ENCODE data around the gene VILL.
A peak's percentile ranks its signal among the peaks of the same experiment; 100 is the strongest.
"Not testable (repeated sequence)": the region's sequence is repeated elsewhere in the genome, so short reads cannot be mapped to it uniquely, and the experiment has no call there.

Gene VILL

DNA sequence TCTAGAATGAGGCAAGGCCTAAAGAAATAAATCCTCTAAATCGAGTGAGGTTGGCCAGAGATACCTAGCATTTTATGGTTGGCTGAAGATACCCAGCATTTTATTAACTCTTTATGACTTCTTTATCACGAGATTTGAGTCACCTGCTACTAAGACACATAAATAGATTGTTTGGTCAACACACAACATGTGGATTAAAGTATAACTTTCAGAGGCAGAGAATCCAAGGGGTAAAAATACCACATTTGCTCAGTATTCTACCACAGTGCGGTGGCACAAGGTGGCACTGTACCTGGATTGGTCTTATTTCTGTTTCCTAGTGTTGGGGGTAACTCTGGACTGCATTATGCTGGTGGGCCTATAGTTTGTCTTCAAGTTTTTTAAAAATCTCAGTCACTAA is 27.0 kb upstream of the VILL start:
- DNase-seq (ENCODE audit: low read depth) = no peak

- DNase-seq (ENCODE audit: low read depth) = no peak
These were observed 26.4 kb upstream of the VILL start for GRCh38 chr3:37964146-37964545.

DNA sequence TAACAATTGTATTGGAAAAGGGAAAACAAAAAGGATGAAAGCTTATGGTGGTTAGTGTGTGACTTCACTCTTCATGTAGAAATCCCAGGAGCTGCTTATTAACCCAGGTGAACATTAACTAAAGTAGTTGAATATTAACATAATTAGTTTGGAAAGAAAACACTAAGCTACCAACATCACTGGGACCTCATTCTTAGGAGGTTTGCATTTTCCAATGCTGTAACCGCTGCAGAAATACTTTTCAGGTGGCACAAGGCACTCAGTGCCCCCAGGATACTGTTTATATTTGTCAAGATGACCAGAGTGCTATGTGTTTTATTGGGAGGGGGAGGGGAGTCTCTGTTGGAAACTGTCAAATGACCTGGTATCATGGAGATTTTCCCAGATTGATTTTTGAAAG is 25.9 kb upstream of the VILL start:
- DNase-seq (ENCODE audit: low read depth) = no peak

GRCh38 chr3:37967260-37967881 is 23.2 kb upstream of the VILL start:
- peak; percentile 49 for DNase-seq (ENCODE audit: low read depth)

- no peak for DNase-seq (ENCODE audit: low read depth)
These were observed 22.4 kb upstream of the VILL start for GRCh38 chr3:37968199-37968598.

DNA sequence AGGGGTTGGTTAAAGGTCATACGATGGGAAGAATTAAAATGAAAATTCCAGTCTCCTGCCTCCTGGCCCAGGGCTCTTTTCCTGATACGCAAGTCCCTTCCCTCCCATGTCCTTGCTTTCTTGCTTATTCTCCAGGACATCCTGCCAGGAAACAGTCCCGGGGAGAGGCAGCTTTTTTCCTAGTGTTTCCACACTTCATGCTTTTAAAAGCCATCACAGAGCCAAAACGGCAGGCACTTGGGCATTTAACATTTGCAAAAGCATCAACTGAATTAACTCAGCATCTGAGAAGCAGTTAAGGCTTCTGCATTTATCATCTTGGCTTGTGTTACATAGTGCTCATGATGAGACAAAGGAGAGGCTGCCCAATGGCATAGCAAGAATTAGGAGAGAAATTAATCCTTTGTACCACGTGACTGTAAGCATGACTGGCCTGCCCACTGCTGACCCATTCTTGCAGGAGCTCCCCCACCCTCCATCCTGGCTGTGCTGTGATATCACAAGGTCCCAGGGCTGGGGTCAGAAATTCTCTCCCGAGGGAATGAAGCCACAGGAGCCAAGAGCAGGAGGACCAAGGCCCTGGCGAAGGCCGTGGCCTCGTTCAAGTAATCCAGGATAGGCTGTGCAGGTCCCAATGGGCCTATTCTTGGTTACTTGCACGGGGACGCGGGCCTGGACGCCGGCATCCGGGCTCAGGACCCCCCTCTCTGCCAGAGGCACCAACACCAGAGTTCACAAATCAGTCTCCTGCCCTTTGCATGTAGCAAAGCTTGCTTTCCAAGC is 21.6 kb upstream of the VILL start:
- DNase-seq (ENCODE audit: low read depth) = no peak

DNA sequence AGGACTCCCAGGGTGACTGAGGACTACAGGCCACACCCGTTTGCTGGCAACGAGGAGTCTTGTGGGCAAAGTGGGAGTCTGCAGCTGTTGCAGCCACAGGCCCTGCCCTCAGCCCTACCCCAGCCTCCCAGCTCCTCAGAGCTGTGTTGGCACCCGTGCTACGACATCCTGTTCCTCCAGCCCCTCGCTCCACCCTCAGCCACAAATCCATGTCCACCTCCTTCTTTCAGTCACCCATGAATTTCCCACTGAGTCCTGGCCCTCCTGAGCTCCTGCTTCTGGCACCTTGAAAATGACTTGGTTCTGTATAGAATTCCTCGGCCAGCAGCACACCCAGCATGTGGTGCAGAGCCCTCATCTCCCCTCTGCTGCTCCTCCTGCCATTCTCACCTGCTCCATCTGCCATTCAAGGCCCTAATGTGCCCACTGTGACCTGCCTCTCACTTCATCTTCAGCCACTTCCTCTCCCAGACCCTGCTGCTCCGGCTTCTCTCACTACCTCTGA is 20.9 kb upstream of the VILL start:
- no peak for DNase-seq (ENCODE audit: low read depth)

- DNase-seq (ENCODE audit: low read depth) = no peak
These were observed 19.8 kb upstream of the VILL start for GRCh38 chr3:37970802-37971201.

- DNase-seq (ENCODE audit: low read depth) = no peak
These were observed 19.1 kb upstream of the VILL start for GRCh38 chr3:37971467-37971866.

DNA sequence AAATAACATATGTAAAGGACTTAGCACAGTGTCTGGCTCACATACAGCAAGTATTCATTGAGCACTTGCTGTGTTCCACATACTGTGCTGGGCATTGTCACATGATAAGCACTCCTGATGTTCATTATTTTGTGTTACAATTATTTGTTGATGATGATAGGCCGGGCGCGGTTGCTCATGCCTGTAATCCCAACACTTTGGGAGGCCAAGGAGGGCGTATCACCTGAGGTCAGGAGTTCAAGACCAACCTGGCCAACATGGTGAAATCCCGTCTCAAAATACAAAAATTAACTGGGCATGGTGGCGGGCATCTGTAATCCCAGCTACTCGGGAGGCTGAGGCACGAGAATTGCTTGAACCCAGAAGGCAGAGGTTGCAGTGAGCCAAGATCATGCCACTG is 18.5 kb upstream of the VILL start:
- DNase-seq (ENCODE audit: low read depth) = not testable (repeated sequence)

DNA sequence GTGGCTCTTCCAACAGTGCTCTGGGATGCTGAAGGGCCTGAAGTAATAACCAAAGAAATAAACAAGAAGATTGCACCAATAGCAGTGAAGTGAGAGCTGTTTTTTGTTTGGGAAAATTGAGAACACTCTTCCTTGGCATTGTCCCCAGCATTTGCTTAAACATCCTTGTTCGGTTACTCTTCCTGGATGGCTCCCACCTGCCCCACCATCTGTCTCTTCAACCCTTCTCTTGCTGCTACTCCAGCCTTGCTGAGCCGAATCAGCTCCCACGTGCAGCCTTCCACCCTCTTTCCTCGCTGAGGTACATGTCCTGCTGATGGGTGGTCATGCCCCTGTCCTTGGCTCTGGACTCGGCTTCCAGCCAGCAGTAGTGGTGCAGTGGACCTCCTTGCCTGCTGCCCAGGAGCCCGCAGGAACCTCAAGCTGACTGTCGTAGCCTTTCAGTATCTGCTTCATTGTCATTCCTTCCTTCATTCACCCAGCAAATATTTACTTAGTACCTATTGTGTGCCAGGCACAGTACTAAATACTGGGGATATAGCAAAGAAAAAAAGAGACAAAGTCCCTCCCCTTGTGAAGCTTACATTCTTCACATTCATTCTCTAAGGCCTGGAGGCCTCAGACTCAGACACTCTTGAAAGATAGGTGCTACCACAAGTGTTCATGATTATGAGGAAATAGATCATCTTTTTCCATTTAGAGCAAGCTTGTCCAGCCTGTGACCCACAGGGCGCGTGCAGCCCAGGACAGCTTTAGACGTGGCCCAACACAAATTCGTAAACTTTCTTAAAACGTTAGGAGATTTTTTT is 17.1 kb upstream of the VILL start:
- DNase-seq (ENCODE audit: low read depth) = no peak

- peak; percentile 59 for DNase-seq (ENCODE audit: low read depth)
These were observed 16.2 kb upstream of the VILL start for GRCh38 chr3:37974121-37975083.

GRCh38 chr3:37979541-37980461 is 10.8 kb upstream of the VILL start:
- no peak for DNase-seq (ENCODE audit: low read depth)

DNA sequence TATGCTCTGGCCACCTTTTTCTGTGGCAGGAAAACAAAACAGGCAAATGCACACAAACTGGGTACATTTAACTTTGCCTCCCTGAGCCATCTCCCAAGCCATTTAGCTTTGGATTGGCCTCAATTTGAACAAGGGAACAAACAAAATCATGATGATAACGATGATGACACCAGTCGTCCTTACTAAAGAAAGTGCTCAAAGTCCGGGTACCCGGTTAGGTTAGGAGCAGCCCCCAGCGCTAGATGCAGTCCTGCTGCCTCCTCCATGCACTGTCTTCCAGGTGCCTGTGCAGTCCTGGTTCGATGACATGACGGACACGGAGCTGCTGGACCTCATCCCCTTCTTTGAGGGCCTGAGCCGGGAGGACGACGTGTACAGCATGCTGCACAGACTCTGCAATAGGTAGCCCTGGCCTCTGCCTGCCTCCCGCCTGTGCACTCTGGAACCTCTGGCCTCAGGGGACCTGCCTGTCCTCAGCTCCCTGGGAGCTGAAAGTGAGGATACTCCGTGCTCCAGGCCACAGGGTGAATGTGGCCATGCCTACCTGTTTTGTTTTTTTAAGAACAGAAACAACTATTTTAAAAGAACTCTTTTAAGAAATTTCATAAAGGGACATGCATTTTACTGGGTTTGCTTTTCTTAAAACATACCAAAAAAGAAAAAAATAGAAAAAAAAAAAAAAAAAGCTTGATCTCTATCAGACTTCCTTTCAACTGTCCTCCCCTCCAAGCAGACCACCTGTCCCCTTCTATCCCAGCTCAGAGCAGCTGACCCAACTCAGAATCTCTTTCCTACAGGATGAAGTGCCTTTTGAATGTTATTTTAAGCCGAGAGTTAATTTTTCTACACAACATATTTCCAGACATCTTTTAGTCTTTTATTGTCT is 9.9 kb upstream of the VILL start:
- DNase-seq (ENCODE audit: low read depth) = no peak

DNA sequence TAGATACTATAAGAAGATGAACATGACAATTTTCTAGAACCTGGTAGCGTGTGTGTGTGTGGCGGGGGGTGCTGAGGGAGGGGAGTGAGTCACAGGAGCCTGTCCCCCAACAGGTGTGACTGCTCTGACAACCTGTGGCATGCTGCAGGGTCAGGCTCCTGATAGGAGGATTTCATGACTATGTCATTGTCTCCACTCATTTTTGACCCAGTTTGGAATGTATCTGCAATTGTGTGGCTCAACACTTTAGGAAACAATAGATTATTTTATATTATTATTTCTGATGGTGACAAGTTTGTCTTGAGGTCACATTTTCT is 9.3 kb upstream of the VILL start:
- DNase-seq (ENCODE audit: low read depth) = no peak

DNA sequence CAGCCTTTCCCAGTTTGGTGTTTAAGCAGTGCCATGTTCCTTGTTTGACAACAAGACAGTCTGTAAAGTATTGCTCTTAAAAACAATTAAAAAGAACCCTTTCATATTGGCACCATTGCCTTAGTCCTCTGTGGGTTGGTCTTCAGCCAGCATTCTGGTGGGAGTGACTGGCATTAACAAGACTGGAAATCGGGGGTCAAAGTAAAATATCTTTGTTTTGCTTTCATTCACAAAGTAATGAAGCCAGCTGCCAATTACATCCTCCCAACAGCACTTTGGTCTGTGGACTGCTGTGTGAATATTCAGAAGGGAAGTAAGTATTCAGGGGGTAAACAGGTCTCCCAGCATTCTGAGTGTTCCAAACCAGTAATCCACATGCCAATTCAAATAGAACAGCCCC is 8.3 kb upstream of the VILL start:
- DNase-seq (ENCODE audit: low read depth) = no peak

GRCh38 chr3:37984051-37984450 is 6.5 kb upstream of the VILL start:
- no peak for DNase-seq (ENCODE audit: low read depth)

GRCh38 chr3:37984596-37984995 is 6.0 kb upstream of the VILL start:
- no peak for DNase-seq (ENCODE audit: low read depth)

DNA sequence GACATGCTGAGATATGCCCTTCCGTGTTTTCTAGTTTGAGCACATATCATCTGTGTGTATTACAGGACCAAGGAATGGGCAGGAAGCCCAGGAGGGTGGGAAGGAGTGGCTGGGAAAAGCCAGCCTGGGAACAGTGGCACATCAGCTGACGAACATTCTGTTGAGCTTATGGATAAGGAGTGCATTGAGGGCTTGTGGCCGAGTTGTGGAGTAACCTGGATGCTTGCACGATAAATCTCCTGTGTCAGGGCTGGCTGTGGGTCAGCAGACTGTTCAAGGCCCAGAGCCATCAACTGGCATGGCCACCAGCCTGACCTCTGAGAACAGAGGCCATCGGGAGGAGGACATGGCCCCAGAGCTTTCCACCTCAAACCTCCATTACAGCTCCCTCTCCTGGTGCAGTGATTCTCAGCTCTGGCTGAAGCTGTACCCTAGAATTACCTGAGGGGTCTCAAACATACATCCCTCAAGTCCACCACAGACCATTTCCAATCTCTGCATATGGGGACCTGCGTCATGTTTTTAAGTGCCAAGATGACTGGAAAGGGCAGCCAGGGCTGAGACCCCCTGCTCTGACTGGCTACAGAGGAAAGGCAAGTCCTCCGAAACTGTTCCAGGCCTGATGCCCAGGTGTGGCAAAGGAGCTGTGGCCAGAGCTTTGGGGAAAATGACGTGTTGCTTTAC is 4.8 kb upstream of the VILL start:
- no peak for DNase-seq (ENCODE audit: low read depth)

Measured in activated T-cell treated with anti-CD3 and anti-CD28 coated beads for 1 hour (primary cell).